IMR-90 (cell line): ENCODE data around the gene LAMA5. TPM values are rescaled to one million over a fixed set of nuclear protein-coding genes. Genes with fewer than 3 reads are reported as not detected.

Source experiments
- ATAC-seq: fragments of 200-7000 bp; cut with Tn5 transposase; 2 replicates; pipeline ENCODE4 v1.9.1; 2020; ENCODE audit warnings: low read depth, mild to moderate bottlenecking, moderate library complexity
- BruUV-seq: library from RNA; stranded (reverse); fragments of 400-500 nt; replicated peaks from 2 replicates; lab custom pipeline; 2021; lab: Mats Ljungman, UMichigan
- CTCF ChIA-PET: fragments of 300-600 bp; formaldehyde crosslinking; extraction: SDS; loops from one replicate; lab custom pipeline; 2021; ENCODE audit warnings: antibody characterized with exemption; lab: Yijun Ruan, JAX
- POLR2A ChIA-PET: fragments of 300-600 bp; sonication (Branson Sonifier 250); formaldehyde crosslinking; loops from one replicate; lab custom pipeline; 2022; ENCODE audit warnings: antibody characterized with exemption; ENCODE audit not compliant: unreplicated experiment; lab: Charles Lee
- DNase-seq: peaks from one replicate; pipeline ENCODE4 v3.0.0; 2013
- H2AFZ ChIP-seq: replicated peaks from 2 replicates; pipeline ENCODE3; 2013; ENCODE audit warnings: low read length, mild to moderate bottlenecking; ENCODE audit not compliant: poor library complexity
- H2AK5ac ChIP-seq: 2 replicates; pipeline ENCODE4 v1.6.1; 2013; ENCODE audit warnings: low read depth, low read length, inconsistent platforms
- H2AK9ac ChIP-seq: replicated peaks from 2 replicates; pipeline ENCODE3; 2013; ENCODE audit warnings: mild to moderate bottlenecking, low read depth, low read length, moderate library complexity; ENCODE audit not compliant: poor library complexity
- H2BK120ac ChIP-seq: 2 replicates; pipeline ENCODE4 v1.6.1; 2013; ENCODE audit warnings: low read depth, low read length, inconsistent platforms
- H2BK15ac ChIP-seq: 3 replicates; pipeline ENCODE4 v1.6.1; 2013; ENCODE audit warnings: low read depth, low read length, inconsistent platforms
- H2BK20ac ChIP-seq: 2 replicates; pipeline ENCODE4 v1.6.1; 2013; ENCODE audit warnings: low read depth, mild to moderate bottlenecking, inconsistent platforms, low read length, moderate library complexity
- H2BK5ac ChIP-seq: 2 replicates; pipeline ENCODE4 v1.6.1; 2013; ENCODE audit warnings: mild to moderate bottlenecking, low read depth, low read length, inconsistent platforms; ENCODE audit not compliant: poor library complexity, severe bottlenecking
- H3K14ac ChIP-seq: replicated peaks from 2 replicates; pipeline ENCODE4 v1.6.1; 2013; ENCODE audit warnings: low read depth, low read length, inconsistent platforms
- H3K18ac ChIP-seq: 2 replicates; pipeline ENCODE4 v1.6.1; 2013; ENCODE audit warnings: low read depth, low read length, control low read depth
- H3K23ac ChIP-seq: 2 replicates; pipeline ENCODE4 v1.6.1; 2013; ENCODE audit warnings: low read depth, low read length, inconsistent platforms
- H3K27ac ChIP-seq: 2 replicates; pipeline ENCODE4 v1.5.1; 2013; ENCODE audit warnings: mild to moderate bottlenecking, control low read depth, low read length; ENCODE audit not compliant: insufficient read depth
- H3K27me3 ChIP-seq: 2 replicates; pipeline ENCODE4 v1.6.1; 2013; ENCODE audit warnings: low read length; ENCODE audit not compliant: control insufficient read depth, insufficient read depth
- H3K36me3 ChIP-seq: 2 replicates; pipeline ENCODE4 v1.6.1; 2013; ENCODE audit warnings: low read length, mixed read lengths; ENCODE audit not compliant: control insufficient read depth, insufficient read depth
- H3K4ac ChIP-seq: 2 replicates; pipeline ENCODE4 v1.6.1; 2013; ENCODE audit warnings: low read depth, low read length, inconsistent platforms
- H3K4me1 ChIP-seq: 2 replicates; pipeline ENCODE4 v1.6.1; 2013; ENCODE audit warnings: low read length, mixed read lengths; ENCODE audit not compliant: control insufficient read depth, insufficient read depth
- H3K4me2 ChIP-seq: 2 replicates; pipeline ENCODE4 v1.6.1; 2013; ENCODE audit warnings: low read depth, mild to moderate bottlenecking, control low read depth, low read length, moderate library complexity
- H3K4me3 ChIP-seq: 2 replicates; pipeline ENCODE4 v1.5.1; 2013; ENCODE audit warnings: low read depth, mild to moderate bottlenecking, control low read depth, low read length, moderate library complexity; ENCODE audit not compliant: insufficient read depth
- H3K56ac ChIP-seq: 2 replicates; pipeline ENCODE4 v1.6.1; 2013; ENCODE audit warnings: low read length, inconsistent platforms; ENCODE audit not compliant: insufficient read depth; ENCODE audit errors: extremely low read depth
- H3K79me1 ChIP-seq, 2 experiments: 2 replicates each; pipeline ENCODE4 v1.6.1; 2013; ENCODE audit warnings: low read length in 2 of 2, inconsistent platforms in 1 of 2, low read depth in 1 of 2
- H3K9ac ChIP-seq: 2 replicates; pipeline ENCODE4 v1.6.1; 2013; ENCODE audit warnings: low read depth, low read length, control low read depth
- H3K9me1 ChIP-seq: 2 replicates; pipeline ENCODE4 v1.6.1; 2013; ENCODE audit warnings: low read length, inconsistent platforms; ENCODE audit not compliant: insufficient read depth
- H3K9me3 ChIP-seq: 2 replicates; pipeline ENCODE4 v1.6.1; 2013; ENCODE audit warnings: low read length; ENCODE audit not compliant: control insufficient read depth, insufficient read depth
- H4K20me1 ChIP-seq: 2 replicates; pipeline ENCODE4 v1.6.1; 2013; ENCODE audit warnings: low read length, inconsistent platforms; ENCODE audit not compliant: insufficient read depth
- H4K5ac ChIP-seq: 2 replicates; pipeline ENCODE4 v1.6.1; 2013; ENCODE audit warnings: mild to moderate bottlenecking, low read depth, low read length, control low read depth
- H4K8ac ChIP-seq, 2 experiments: 2 replicates each; pipeline ENCODE4 v1.6.1; 2013; ENCODE audit warnings: low read depth in 2 of 2, low read length in 2 of 2, control low read depth in 1 of 2, inconsistent platforms in 1 of 2
- H4K91ac ChIP-seq: 2 replicates; pipeline ENCODE4 v1.6.1; 2013; ENCODE audit warnings: low read depth, low read length, inconsistent platforms; ENCODE audit not compliant: insufficient read depth
- BHLHE40 ChIP-seq: fragments of 150-350 bp; IDR thresholded peaks from 2 replicates; pipeline ENCODE4 v1.6.1; 2016; ENCODE audit warnings: mild to moderate bottlenecking, low read depth, low read length
- CEBPB ChIP-seq: IDR thresholded peaks from 2 replicates; pipeline ENCODE4 v1.6.1; 2012; ENCODE audit warnings: low read depth, low read length, improper control_type of control experiment
- CHD1 ChIP-seq: IDR thresholded peaks from 2 replicates; pipeline ENCODE4 v1.6.1; 2012; ENCODE audit warnings: low read depth, low read length, improper control_type of control experiment
- FOS ChIP-seq: fragments of 150-350 bp; IDR thresholded peaks from 2 replicates; pipeline ENCODE4 v1.6.1; 2016; ENCODE audit warnings: low read depth, low read length
- MAFK ChIP-seq: IDR thresholded peaks from 2 replicates; pipeline ENCODE4 v1.6.1; 2012; ENCODE audit warnings: low read depth, low read length, improper control_type of control experiment
- MAZ ChIP-seq: IDR thresholded peaks from 2 replicates; pipeline ENCODE4 v1.6.1; 2012; ENCODE audit warnings: low read depth, mild to moderate bottlenecking, low read length, improper control_type of control experiment, moderate library complexity, borderline replicate concordance
- MXI1 ChIP-seq: IDR thresholded peaks from 2 replicates; pipeline ENCODE4 v1.6.1; 2012; ENCODE audit warnings: low read depth, mild to moderate bottlenecking, low read length, moderate library complexity, borderline replicate concordance
- NFE2L2 ChIP-seq: fragments of 150-350 bp; IDR thresholded peaks from 2 replicates; pipeline ENCODE4 v1.6.1; 2016; ENCODE audit warnings: low read depth, mild to moderate bottlenecking, low read length
- RAD21 ChIP-seq: IDR thresholded peaks from 2 replicates; pipeline ENCODE4 v1.6.1; 2012; ENCODE audit warnings: low read length, improper control_type of control experiment
- RCOR1 ChIP-seq: IDR thresholded peaks from 2 replicates; pipeline ENCODE4 v1.6.1; 2012; ENCODE audit warnings: mild to moderate bottlenecking, low read length, improper control_type of control experiment; ENCODE audit not compliant: insufficient replicate concordance
- RFX5 ChIP-seq: IDR thresholded peaks from 2 replicates; pipeline ENCODE4 v1.8.0; 2012; ENCODE audit warnings: low read depth, mild to moderate bottlenecking, low read length, moderate library complexity
- SMC3 ChIP-seq: fragments of 150-350 bp; IDR thresholded peaks from 2 replicates; pipeline ENCODE4 v1.6.1; 2016; ENCODE audit warnings: low read depth, mild to moderate bottlenecking, antibody characterized with exemption, low read length, moderate library complexity
- WGBS, 2 experiments: methylation state at CpG; one replicate each; pipeline versions ENCODE4 v1.1.5 to v1.1.7; 2013; ENCODE audit warnings: missing lambda C conversion rate in 2 of 2; ENCODE audit not compliant: insufficient read length in 1 of 2; ENCODE audit errors: extremely low coverage in 2 of 2; 5-methylcytosine and 5-hydroxymethylcytosine counted together
- dilution Hi-C: fragments of 300-500 bp; cut with HindIII; formaldehyde crosslinking; loops from one replicate; pipeline ENCODE4 v1.14.3; 2018; ENCODE audit warnings: low sequenced_read_pairs; ENCODE audit not compliant: unreplicated experiment
- in situ Hi-C: fragments of 300-500 bp; cut with MboI; formaldehyde crosslinking; loops from 3 replicates; pipeline ENCODE4 v1.14.3; 2019; ENCODE audit warnings: low sequenced_read_pairs, inconsistent platforms, mixed read lengths
- intact Hi-C: fragments of 100-400 bp; cut with micrococcal nuclease; formaldehyde crosslinking; loops from 2 replicates; pipeline ENCODE4 v1.10.0; 2022
- polyA plus RNA-seq, 3 experiments: library from polyadenylated mRNA; depleted of rRNA; stranded (reverse); fragments of >200 nt; gene quantifications; 2 replicates each; pipeline ENCODE4 v1.2.3, GENCODE V29; 2012; ENCODE audit warnings: low replicate concordance in 1 of 3
- total RNA-seq: library from RNA; depleted of rRNA; stranded (reverse); fragments of >200 nt; gene quantifications from 2 replicates; pipeline ENCODE4 v1.2.3, GENCODE V29; 2012

Gene LAMA5
- total and polyA plus RNA-seq, 2 of the 4 experiments (the other 2 are of a cell fraction) = 0.90 to 7.3 TPM

GRCh38 chr20:62366370-62367135, 559 bp downstream of the LAMA5 start:
- H2AK5ac ChIP-seq = no peak overlapping the region
- peak overlapping the region; percentile 69 for H3K4me3 ChIP-seq
- peak overlapping the region; percentile 69 for H3K4me2 ChIP-seq
- TF ChIP-seq CEBPB (no peak), MAZ (no peak), CHD1 (no peak), NFE2L2 (no peak), MAFK (no peak), SMC3 (no peak), BHLHE40 (no peak), FOS (no peak), RCOR1 (no peak), RFX5 (no peak), RAD21 (no peak), MXI1 (no peak)
- peaks cover 4% of the 10 kb centered on the region; the same call in 1 of the 2 replicates for H3K36me3 ChIP-seq
- H3K4me1 ChIP-seq = peaks cover 33% of the 10 kb centered on the region
- no peak overlapping the region for H4K5ac ChIP-seq
- no peak for DNase-seq
- no peak overlapping the region for H2BK120ac ChIP-seq
- no peak overlapping the region for H3K56ac ChIP-seq
- dilution Hi-C loops = no loop called here
- H3K4ac ChIP-seq = no peak overlapping the region
- no peak overlapping the region for H3K27ac ChIP-seq
- ChIA-PET POLR2A (no interaction called here), CTCF (interaction anchor here (0.8 to 2.2 kb wide), 2 partner anchors 8 to 64 kb away, joined by 3 to 8 read pairs; partner anchors contain the start of gene ADRM1)
- peak overlapping the region; percentile 89 for H2AK9ac ChIP-seq
- intact Hi-C loops = no loop called here
- H3K9me1 ChIP-seq = peaks cover 8% of the 10 kb centered on the region; the same call in 1 of the 2 replicates
- no peak overlapping the region for H2BK5ac ChIP-seq
- H3K18ac ChIP-seq = no peak overlapping the region
- no peaks in the 10 kb centered on the region for H3K9me3 ChIP-seq
- H4K91ac ChIP-seq = no peak overlapping the region
- peak overlapping the region; percentile 89 for H2AFZ ChIP-seq
- no peaks in the 10 kb centered on the region for H3K79me1 ChIP-seq
- H4K20me1 ChIP-seq = peaks cover 26% of the 10 kb centered on the region
- peak; percentile 13 for ATAC-seq
- no TSS peak for BruUV-seq
- WGBS, 2 experiments = 0% methylated on average over 57 of the region's 72 CpGs; no CpG with 5 or more reads in 1 of the 2 experiments
- in situ Hi-C loops = no loop called here
- 0 out of 2 replicates have a peak overlapping the region, but pooled peaks have one; percentile 7 for H3K9ac ChIP-seq
- H4K8ac ChIP-seq = no peak overlapping the region
- H3K23ac ChIP-seq = no peak overlapping the region
- no peak overlapping the region for H2BK20ac ChIP-seq
- H2BK15ac ChIP-seq = no peak overlapping the region
- H3K14ac ChIP-seq = no peak overlapping the region
- no peaks in the 10 kb centered on the region for H3K27me3 ChIP-seq
